ENCODE results near the gene ZBED6.

DNA sequence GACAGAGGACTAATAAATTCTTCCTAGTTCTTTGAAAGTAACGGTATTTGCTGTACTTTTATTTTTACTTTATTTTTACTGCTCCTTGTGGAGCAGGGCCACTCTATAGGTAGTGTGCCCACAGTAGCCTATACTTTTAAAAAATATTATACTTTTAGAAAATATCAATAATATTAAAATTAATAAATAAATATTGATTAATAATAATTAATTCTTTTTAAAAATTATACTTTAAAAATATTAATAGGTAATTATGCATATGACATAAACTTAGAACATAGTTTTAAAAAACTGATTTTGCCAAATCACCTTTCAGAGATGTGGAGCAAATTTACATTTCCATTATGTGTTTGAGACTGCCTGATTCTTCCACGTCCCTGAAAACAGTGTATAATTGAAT is 30.8 kb downstream of the ZBED6 start:
- TF ChIP-seq, protein P1, sequence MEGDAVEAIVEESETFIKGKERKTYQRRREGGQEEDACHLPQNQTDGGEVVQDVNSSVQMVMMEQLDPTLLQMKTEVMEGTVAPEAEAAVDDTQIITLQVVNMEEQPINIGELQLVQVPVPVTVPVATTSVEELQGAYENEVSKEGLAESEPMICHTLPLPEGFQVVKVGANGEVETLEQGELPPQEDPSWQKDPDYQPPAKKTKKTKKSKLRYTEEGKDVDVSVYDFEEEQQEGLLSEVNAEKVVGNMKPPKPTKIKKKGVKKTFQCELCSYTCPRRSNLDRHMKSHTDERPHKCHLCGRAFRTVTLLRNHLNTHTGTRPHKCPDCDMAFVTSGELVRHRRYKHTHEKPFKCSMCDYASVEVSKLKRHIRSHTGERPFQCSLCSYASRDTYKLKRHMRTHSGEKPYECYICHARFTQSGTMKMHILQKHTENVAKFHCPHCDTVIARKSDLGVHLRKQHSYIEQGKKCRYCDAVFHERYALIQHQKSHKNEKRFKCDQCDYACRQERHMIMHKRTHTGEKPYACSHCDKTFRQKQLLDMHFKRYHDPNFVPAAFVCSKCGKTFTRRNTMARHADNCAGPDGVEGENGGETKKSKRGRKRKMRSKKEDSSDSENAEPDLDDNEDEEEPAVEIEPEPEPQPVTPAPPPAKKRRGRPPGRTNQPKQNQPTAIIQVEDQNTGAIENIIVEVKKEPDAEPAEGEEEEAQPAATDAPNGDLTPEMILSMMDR (IDR thresholded peaks at IDR 0.05; ENCODE audit: low read depth, low read length), result no peak
- no peak for TF ChIP-seq POLR2A (IDR thresholded peaks at IDR 0.05; ENCODE audit: extremely low read depth, insufficient read length)
